ENCODE data around the gene DYNLT1.
A peak's percentile ranks its signal among the peaks of the same experiment; 100 is the strongest.
"Not testable (repeated sequence)": the region's sequence is repeated elsewhere in the genome, so short reads cannot be mapped to it uniquely, and the experiment has no call there.

The DYNLT1 gene

GRCh38 chr6:158621694-158622544, 22.6 kb downstream of the DYNLT1 start:
- DNase-seq = no peak

- DNase-seq = no peak
Observed at GRCh38 chr6:158620963-158621693, 23.4 kb downstream of the DYNLT1 start.

DNA sequence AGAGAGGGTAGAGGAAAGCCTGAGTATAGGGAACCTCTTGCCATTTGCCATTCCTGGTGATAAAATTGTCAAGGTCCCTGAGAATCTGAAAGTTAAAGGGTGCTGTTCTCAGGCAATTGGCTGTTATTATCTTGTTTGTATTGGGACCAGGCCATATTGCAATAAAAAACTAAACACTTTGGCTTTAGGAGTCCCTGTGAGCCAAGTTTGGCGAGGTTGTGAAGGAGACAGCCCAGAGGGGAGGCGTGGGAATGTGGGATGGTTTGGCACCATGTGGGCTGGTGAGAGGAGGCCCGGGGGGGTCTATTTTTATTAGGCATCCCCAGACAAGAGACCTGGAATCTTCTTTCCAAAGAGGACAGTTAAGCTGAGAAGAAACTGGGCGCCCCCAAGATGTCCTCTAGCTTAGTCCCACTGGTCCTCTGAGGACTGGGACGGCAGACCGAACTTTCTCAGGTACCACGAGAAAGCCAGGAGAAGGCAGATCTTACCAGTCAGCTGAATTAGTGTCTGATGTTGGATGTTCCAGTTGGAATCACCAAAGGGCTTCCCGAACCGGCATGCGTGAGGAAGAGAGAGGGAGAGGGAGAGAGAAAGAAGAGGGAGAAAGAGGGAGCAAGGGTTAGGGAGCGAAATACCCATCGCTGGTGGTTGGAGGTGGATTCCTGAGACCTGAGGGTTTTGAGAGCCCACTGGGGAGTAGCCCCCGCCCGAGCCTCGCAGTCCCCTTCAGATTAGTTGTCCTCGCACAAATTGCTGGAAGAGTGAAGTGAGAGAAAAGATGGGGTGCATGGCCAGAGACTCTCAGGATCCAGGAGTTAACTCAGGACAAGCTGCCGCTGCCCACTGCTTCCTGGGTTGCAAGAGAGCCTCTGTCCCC, 24.4 kb downstream of the DYNLT1 start:
- DNase-seq = no peak

- DNase-seq = not testable (repeated sequence)
Observed at GRCh38 chr6:158618289-158618688, 26.3 kb downstream of the DYNLT1 start.

DNA sequence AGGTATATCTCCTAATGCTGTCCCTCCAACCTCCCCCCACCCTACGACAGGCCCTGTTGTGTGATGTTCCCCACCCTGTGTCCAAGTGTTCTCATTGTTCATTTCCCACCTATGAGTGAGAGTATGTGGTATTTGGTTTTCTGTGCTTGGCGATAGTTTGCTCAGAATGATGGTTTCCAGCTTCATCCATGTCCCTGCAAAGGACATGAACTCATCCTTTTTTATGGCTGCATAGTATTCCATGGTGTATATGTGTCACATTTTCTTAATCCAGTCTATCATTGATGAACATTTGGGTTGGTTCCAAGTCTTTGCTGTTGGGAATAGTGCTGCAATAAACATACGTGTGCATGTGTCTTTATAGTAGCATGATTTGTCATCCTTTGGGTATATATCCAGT, 29.9 kb downstream of the DYNLT1 start:
- DNase-seq = not testable (repeated sequence)

GRCh38 chr6:158611541-158612370, 32.8 kb downstream of the DYNLT1 start:
- no peak for DNase-seq

DNA sequence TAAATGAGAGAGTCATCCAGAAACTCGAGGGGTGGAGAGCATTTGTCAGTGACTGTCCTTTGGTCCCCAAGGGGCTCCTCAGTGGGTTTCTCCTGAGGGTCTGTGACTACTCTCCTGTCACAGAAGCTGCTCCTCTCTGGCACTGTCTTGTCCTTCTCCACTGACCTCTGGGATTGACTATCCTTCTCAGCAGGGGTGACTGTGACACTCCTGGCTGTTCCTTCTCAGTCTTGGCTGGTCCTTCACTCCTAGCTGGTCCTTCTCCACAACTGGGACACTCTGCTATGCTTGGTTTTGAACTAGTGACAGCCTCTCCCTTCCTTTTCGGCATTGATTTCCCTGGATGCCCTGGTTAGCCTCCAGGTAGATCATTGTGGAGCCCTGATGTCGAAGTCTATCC, 33.5 kb downstream of the DYNLT1 start:
- DNase-seq = no peak

DNA sequence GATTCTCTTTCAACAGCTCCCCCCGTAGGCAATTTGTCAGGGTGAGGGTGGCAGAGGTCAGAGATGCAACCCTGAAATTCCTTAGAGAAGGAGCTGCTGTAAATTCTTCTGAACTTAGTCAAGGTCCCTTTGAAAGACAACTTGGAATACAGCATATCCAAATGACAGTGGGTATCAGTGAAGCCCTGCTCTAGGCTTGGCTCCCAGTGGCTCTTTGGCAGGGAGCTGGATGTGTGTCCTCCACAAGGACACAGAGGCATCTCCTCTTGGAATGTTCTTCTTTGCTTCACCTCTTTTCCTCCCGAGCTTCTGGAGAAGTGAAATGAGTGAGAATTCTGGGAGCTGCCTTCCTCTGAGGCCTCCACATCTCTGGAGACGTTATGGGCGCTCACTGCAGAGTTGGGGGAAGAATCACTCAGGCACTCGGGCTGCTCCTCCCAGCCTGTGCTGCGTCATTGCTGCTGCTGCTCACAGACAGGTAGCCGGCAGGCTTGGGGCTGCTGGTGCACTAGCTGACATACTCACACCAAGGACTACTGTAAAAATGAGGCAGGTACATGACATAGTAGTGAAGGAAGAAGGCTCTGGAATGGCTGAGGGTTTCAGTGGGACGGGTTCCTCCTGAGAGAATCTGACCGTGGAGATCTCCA, 34.1 kb downstream of the DYNLT1 start:
- no peak for DNase-seq

DNA sequence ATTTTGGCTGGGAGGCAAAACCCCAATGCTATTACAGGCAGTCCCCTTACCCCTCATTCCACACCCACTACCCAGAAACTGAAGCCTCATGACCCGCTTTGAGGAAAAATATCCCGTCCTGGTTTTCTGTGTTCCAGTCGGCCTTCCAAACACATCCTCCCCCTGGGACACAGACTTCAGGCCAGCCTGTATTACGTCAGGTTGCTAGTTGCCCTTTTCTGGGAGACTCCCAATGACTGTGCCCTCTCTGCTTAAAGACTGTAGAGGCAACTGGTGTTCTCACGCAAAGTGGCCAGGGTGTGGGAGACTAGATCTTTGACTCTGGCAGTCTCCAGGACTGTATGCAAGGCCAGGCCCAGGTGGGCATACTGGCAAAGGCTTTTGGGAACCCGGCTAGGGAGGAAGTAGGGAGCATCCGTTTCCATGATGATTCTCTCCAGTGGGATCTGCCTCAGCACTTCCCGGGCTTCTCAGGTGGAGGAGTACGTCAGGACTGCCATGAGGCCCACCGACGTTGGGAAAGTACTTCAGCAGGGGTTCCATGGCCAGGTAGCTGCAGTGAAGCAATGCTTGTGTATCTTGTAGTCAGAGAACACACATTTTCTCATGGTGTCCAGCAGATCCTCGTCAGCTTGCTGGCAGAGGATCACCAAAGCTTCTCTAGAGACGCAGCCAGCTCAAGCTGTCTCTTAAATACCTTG, 34.9 kb downstream of the DYNLT1 start:
- DNase-seq = no peak

GRCh38 chr6:158608221-158608620, 36.3 kb downstream of the DYNLT1 start:
- DNase-seq = no peak

DNA sequence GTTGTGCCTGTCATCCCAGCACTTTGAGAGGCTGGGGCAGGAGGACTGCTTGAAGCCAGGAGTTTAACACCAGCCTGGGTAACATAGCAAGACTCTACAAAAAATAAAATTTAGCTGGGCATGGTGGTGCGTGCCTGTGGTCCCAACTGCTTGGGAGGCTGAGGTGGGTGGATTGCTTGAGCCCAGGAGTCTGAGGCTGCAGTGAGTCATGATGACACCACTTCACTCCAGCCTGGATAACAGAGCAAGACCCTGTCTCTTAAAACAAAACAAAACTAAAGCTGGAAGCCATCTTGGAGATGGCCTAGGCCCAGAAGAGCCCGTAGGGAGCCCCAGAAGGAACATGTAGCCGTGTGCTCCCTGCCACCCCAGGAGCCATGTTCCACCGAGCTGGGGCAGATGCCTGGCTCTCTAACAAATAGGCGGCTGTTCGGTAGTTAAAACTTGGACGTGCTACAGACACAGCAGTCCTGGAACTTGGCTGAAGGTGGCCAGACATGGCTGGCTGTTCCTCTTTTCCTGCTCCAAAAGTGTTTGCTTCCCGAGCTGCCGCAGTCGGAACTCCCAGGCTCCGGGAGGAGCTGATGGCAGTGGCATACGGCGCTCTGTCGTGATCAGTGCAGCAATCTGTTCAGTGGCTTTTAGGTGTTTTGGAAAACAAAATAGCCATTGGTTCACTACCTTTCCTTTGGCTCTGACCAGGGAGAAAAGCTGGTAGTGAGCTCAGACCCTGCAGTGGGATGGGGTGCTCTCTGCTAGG, 37.0 kb downstream of the DYNLT1 start:
- DNase-seq = no peak

DNA sequence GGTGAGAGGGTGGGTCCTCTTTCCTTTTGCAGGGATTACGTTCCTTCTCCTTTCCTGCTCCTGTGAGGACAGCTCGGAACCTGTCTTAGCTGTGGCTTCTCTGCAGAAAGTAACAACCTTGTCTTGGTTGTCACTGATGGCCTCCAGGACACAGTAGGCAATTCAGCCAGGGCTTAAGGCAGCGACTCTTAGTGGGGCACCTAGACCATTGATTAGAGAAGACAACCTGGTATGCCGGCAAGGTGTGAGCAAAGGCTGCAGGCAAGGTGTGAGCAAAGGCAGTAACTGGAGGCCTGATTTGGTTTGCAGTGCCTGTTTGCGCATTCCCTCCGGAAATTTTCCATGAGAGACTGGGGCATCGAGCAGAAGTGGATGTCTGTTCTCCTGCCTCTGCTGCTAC, 37.6 kb downstream of the DYNLT1 start:
- DNase-seq = no peak

- not testable (repeated sequence) for DNase-seq
Observed at GRCh38 chr6:158606011-158606410, 38.5 kb downstream of the DYNLT1 start.

GRCh38 chr6:158605266-158605878, 39.2 kb downstream of the DYNLT1 start:
- peak; percentile 74 for DNase-seq

DNA sequence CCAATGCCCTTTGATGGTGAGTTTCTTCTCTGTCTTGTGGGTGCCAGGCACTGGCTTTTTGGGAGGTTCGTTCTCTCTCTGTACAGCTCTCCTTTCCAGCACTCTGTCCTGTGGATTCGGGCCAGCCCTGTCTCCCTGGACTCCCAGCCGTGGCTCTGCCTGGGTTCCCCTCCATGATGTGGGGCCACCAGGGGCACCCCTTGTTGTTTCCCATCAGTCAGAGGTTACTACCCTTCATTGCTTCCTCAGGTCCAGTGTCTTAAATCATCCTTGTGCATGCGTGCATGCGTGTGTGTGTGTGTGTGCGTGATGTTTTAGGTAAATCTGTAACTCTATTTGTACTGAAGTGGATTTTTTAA, 40.5 kb downstream of the DYNLT1 start:
- DNase-seq = no peak

DNA sequence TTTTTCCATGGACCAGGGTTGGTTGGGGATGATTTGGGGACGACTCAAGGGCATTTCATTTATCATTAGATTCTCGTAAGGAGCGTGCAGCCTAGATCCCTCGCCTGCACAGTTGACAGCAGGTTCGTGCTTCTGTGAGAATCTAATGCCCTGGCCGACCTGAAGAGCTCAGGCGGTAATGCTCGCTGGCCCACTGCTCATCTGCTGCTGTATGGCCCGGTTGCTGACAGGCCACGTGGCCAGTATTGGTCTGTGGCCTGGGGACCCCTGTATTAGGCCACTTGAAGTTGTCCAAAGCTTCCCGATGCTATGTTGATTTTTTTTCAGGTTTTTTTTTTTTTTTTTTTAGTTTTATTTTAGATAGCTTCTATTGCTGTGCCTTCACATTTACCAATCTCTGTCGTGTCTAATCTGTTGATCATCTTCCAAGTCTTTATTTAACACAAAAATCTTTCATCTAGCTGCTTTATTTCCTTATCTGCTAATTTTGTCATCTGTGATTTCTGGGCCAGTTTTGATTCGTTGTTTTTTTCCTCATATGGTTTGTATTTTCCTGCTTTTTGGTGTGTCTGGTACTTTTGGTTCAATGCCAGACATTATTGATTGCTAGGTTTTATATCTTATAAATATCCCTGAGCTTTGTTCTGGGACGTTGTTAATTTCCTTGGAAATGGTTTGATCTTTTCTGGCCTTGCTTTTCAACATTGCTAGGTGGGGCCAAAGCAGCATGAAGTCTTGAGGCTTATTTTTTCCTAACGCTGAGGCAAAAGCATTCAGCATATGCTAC, 41.1 kb downstream of the DYNLT1 start:
- no peak for DNase-seq

DNA sequence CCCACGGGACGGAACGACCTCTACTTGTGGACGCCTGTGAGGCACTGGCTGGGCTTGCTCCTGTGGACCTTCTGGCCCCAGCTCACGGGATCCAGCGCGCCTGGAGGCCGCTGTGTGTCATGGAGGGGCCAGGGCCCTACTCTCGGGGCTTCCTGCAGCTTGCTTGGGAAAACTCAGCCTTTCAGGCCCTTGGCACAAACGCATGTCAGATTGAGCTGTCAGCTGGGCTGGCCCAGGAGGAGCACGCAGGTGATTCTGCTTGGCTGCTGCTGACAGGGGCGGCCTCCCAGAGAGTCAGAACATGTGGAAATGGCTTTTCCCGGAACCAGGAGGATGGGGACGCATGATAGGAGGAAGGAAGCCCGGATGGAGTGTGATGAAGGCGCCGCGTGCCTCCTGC, 44.9 kb downstream of the DYNLT1 start:
- DNase-seq = no peak

DNA sequence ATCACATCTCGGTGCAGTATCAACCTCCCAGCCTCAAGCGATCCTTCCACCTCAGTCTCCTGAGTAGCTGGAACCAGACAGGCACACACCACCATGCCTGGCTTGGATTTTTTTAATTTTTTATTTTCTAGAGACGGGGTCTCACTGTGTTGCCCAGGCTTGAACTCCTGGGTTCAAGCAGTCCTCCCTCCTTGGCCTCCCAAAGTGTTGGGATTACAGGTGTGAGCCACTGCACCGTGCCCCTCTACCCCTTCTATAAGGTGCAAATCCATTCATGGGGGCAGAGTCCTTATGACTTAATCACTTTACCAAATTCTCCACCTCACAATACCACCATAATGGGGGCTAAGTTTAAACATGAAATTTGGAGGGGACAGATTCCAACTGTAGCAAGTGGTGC, 47.0 kb downstream of the DYNLT1 start:
- no peak for DNase-seq

DNA sequence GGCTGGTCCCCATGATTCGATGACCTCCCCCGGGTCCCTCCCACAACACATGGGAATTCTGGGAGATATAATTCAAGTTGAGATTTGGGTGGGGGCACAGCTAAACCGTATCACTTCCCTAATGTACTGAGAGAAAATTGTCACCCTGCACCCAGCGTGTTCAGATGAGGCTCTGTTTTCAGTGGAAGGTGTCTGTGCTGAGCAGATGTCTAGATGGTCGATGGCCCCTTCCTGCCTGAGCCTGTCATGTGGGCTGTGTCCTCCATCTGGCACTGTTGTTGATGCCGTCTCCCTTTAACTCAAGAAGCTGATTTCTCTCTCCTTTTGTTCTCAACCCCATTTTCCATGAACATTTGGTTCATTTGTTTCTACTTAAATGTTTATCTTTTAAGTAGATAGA, 47.7 kb downstream of the DYNLT1 start:
- no peak for DNase-seq
